Measurements from ENCODE around the gene B3GNT8. TPM values are rescaled to one million over a fixed set of nuclear protein-coding genes. Genes with fewer than 3 reads are reported as not detected.
"Not testable (repeated sequence)": the region's sequence is repeated elsewhere in the genome, so short reads cannot be mapped to it uniquely, and the experiment has no call there.

B3GNT8 gene
- total RNA-seq, 1 donor from 2014 or later = 10.7 TPM

- TF ChIP-seq CTCF (IDR thresholded peaks at IDR 0.05; ENCODE audit: unreplicated experiment) = no peak
- Mint-ChIP-seq H3K27ac (ENCODE audit: unreplicated experiment) (no peak overlapping the region), H3K4me1 (ENCODE audit: unreplicated experiment) (peaks cover 28% of the 10 kb centered on the region), H3K27me3 (ENCODE audit: unreplicated experiment) (peaks cover 5% of the 10 kb centered on the region), H3K4me3 (ENCODE audit: unreplicated experiment) (no peak overlapping the region), H3K9me3 (ENCODE audit: unreplicated experiment) (no peaks in the 10 kb centered on the region), H3K36me3 (ENCODE audit: low read depth, unreplicated experiment) (peaks cover 10% of the 10 kb centered on the region)
- no peak for DNase-seq (ENCODE audit: low spot score)
Observed at GRCh38 chr19:41395355-41395754, 31.8 kb downstream of the B3GNT8 start.

GRCh38 chr19:41392775-41393174 is 34.4 kb downstream of the B3GNT8 start:
- H3K4me1 Mint-ChIP-seq (ENCODE audit: unreplicated experiment) = peaks cover 11% of the 10 kb centered on the region
- H3K4me3 Mint-ChIP-seq (ENCODE audit: unreplicated experiment) = no peak overlapping the region
- H3K36me3 Mint-ChIP-seq (ENCODE audit: low read depth, unreplicated experiment) = peaks cover 15% of the 10 kb centered on the region
- H3K27me3 Mint-ChIP-seq (ENCODE audit: unreplicated experiment) = peaks cover 4% of the 10 kb centered on the region
- H3K27ac Mint-ChIP-seq (ENCODE audit: unreplicated experiment) = no peak overlapping the region
- no peak for DNase-seq (ENCODE audit: low spot score)
- TF ChIP-seq CTCF (IDR thresholded peaks at IDR 0.05; ENCODE audit: unreplicated experiment) = no peak
- H3K9me3 Mint-ChIP-seq (ENCODE audit: unreplicated experiment) = no peaks in the 10 kb centered on the region

GRCh38 chr19:41391618-41392017 is 35.6 kb downstream of the B3GNT8 start:
- Mint-ChIP-seq H3K27me3 (ENCODE audit: unreplicated experiment) (peaks cover 4% of the 10 kb centered on the region), H3K9me3 (ENCODE audit: unreplicated experiment) (no peaks in the 10 kb centered on the region), H3K4me1 (ENCODE audit: unreplicated experiment) (peaks cover 9% of the 10 kb centered on the region), H3K36me3 (ENCODE audit: low read depth, unreplicated experiment) (peaks cover 15% of the 10 kb centered on the region), H3K4me3 (ENCODE audit: unreplicated experiment) (no peak overlapping the region), H3K27ac (ENCODE audit: unreplicated experiment) (no peak overlapping the region)
- no peak for DNase-seq (ENCODE audit: low spot score)
- TF ChIP-seq CTCF (IDR thresholded peaks at IDR 0.05; ENCODE audit: unreplicated experiment) = no peak

- no peak for DNase-seq (ENCODE audit: low spot score)
- H3K27me3 Mint-ChIP-seq (ENCODE audit: unreplicated experiment) = peaks cover 6% of the 10 kb centered on the region
- no peak overlapping the region for H3K27ac Mint-ChIP-seq (ENCODE audit: unreplicated experiment)
- H3K4me1 Mint-ChIP-seq (ENCODE audit: unreplicated experiment) = no peaks in the 10 kb centered on the region
- no peak overlapping the region for H3K4me3 Mint-ChIP-seq (ENCODE audit: unreplicated experiment)
- no peaks in the 10 kb centered on the region for H3K9me3 Mint-ChIP-seq (ENCODE audit: unreplicated experiment)
- TF ChIP-seq CTCF (IDR thresholded peaks at IDR 0.05; ENCODE audit: unreplicated experiment) = no peak
- peaks cover 21% of the 10 kb centered on the region for H3K36me3 Mint-ChIP-seq (ENCODE audit: low read depth, unreplicated experiment)
Observed at GRCh38 chr19:41386442-41386841, 40.7 kb downstream of the B3GNT8 start.

- Mint-ChIP-seq H3K27ac (ENCODE audit: unreplicated experiment) (no peak overlapping the region), H3K9me3 (ENCODE audit: unreplicated experiment) (no peaks in the 10 kb centered on the region), H3K4me1 (ENCODE audit: unreplicated experiment) (peaks cover 4% of the 10 kb centered on the region), H3K36me3 (ENCODE audit: low read depth, unreplicated experiment) (peaks cover 14% of the 10 kb centered on the region), H3K4me3 (ENCODE audit: unreplicated experiment) (no peak overlapping the region), H3K27me3 (ENCODE audit: unreplicated experiment) (peaks cover 4% of the 10 kb centered on the region)
- no peak for DNase-seq (ENCODE audit: low spot score)
- TF ChIP-seq CTCF (IDR thresholded peaks at IDR 0.05; ENCODE audit: unreplicated experiment) = no peak
Observed at GRCh38 chr19:41384351-41384750, 42.8 kb downstream of the B3GNT8 start.

- Mint-ChIP-seq H3K36me3 (ENCODE audit: low read depth, unreplicated experiment) (peaks cover 14% of the 10 kb centered on the region), H3K4me1 (ENCODE audit: unreplicated experiment) (peaks cover 14% of the 10 kb centered on the region)
- not testable (repeated sequence) for H3K27ac Mint-ChIP-seq (ENCODE audit: unreplicated experiment); H3K27me3 Mint-ChIP-seq (ENCODE audit: unreplicated experiment); H3K9me3 Mint-ChIP-seq (ENCODE audit: unreplicated experiment); DNase-seq (ENCODE audit: low spot score); H3K4me3 Mint-ChIP-seq (ENCODE audit: unreplicated experiment)
Observed at GRCh38 chr19:41381536-41381935, 45.6 kb downstream of the B3GNT8 start.

All from endothelial cell (in vitro differentiated cells).